SHP77 treated with DMSO at 0.1 percent for 48 hours (cell line): ENCODE measurements around the gene TFDP2.
"Not testable (repeated sequence)": the region's sequence is repeated elsewhere in the genome, so short reads cannot be mapped to it uniquely, and the experiment has no call there.

Experiments used
- DNase-seq: peaks from one replicate; lab custom pipeline; 2025; lab: John Stamatoyannopoulos, UW

Gene TFDP2

GRCh38 chr3:142019794-142020320, 129.5 kb downstream of the TFDP2 start:
- DNase-seq, result no peak

GRCh38 chr3:142013993-142014392, 135.4 kb downstream of the TFDP2 start:
- DNase-seq, result no peak

GRCh38 chr3:142013326-142013980, 135.9 kb downstream of the TFDP2 start:
- DNase-seq, result no peak

- DNase-seq, result no peak
Observed at GRCh38 chr3:142009029-142009428, 140.3 kb downstream of the TFDP2 start.

- DNase-seq, result no peak
Observed at GRCh38 chr3:142007710-142008399, 141.5 kb downstream of the TFDP2 start.

GRCh38 chr3:142004957-142005356, 144.4 kb downstream of the TFDP2 start:
- not testable (repeated sequence) for DNase-seq

- no peak for DNase-seq
Observed at GRCh38 chr3:142004025-142004424, 145.3 kb downstream of the TFDP2 start.

- no peak for DNase-seq
Observed at GRCh38 chr3:142003291-142003690, 146.1 kb downstream of the TFDP2 start.

GRCh38 chr3:142000325-142000870, 148.9 kb downstream of the TFDP2 start:
- no peak for DNase-seq

- no peak for DNase-seq
Observed at GRCh38 chr3:141998669-141999290, 150.6 kb downstream of the TFDP2 start.

- DNase-seq, result no peak
Observed at GRCh38 chr3:141996437-141996836, 152.9 kb downstream of the TFDP2 start.

GRCh38 chr3:141994856-141995255, 154.5 kb downstream of the TFDP2 start:
- DNase-seq, result no peak

- DNase-seq, result no peak
Observed at GRCh38 chr3:141992512-141992911, 156.8 kb downstream of the TFDP2 start.

- DNase-seq, result no peak
Observed at GRCh38 chr3:141986548-141987107, 162.7 kb downstream of the TFDP2 start.

GRCh38 chr3:141981084-141981483, 168.3 kb downstream of the TFDP2 start:
- no peak for DNase-seq

- no peak for DNase-seq
Observed at GRCh38 chr3:141979050-141979671, 170.2 kb downstream of the TFDP2 start.

GRCh38 chr3:141974777-141975176, 174.6 kb downstream of the TFDP2 start:
- not testable (repeated sequence) for DNase-seq

- DNase-seq, result no peak
Observed at GRCh38 chr3:141972399-141972798, 176.9 kb downstream of the TFDP2 start.

- DNase-seq, result no peak
Observed at GRCh38 chr3:141971571-141971970, 177.8 kb downstream of the TFDP2 start.

- no peak for DNase-seq
Observed at GRCh38 chr3:141969711-141970110, 179.6 kb downstream of the TFDP2 start.

GRCh38 chr3:141965471-141965870, 183.9 kb downstream of the TFDP2 start:
- no peak for DNase-seq

GRCh38 chr3:141963301-141963700, 186.0 kb downstream of the TFDP2 start:
- DNase-seq, result no peak
